COLO668 (cell line): ENCODE measurements around the gene SLC37A1.
"Not testable (repeated sequence)": the region's sequence is repeated elsewhere in the genome, so short reads cannot be mapped to it uniquely, and the experiment has no call there.

Experiments
- DNase-seq: peaks from one replicate; lab custom pipeline; 2025; ENCODE audit not compliant: unreplicated experiment; lab: John Stamatoyannopoulos, UW

Gene SLC37A1

GRCh38 chr21:42513151-42513984 lies at the start of gene SLC37A1:
TSS of gene SLC37A1 (plus strand) at chr21:42513852. CDS start at chr21:42518455, 4,603 bp downstream.
- peak; percentile 82 for DNase-seq

- DNase-seq = peak; percentile 79
Observed at GRCh38 chr21:42463861-42464515, 49.7 kb upstream of the SLC37A1 start.

- DNase-seq = no peak
Observed at GRCh38 chr21:42465008-42465802, 48.4 kb upstream of the SLC37A1 start.

- DNase-seq = no peak
Observed at GRCh38 chr21:42465803-42466127, 47.9 kb upstream of the SLC37A1 start.

GRCh38 chr21:42466700-42467099 lies 47.0 kb upstream of the SLC37A1 start:
- DNase-seq = no peak

- peak; percentile 20 for DNase-seq
Observed at GRCh38 chr21:42467140-42467983, 46.3 kb upstream of the SLC37A1 start.

- no peak for DNase-seq
Observed at GRCh38 chr21:42468491-42469131, 45.0 kb upstream of the SLC37A1 start.

GRCh38 chr21:42469272-42469671 lies 44.4 kb upstream of the SLC37A1 start:
- no peak for DNase-seq

- not testable (repeated sequence) for DNase-seq
Observed at GRCh38 chr21:42469726-42470125, 43.9 kb upstream of the SLC37A1 start.

- no peak for DNase-seq
Observed at GRCh38 chr21:42471206-42471605, 42.4 kb upstream of the SLC37A1 start.

GRCh38 chr21:42471716-42472330 lies 41.8 kb upstream of the SLC37A1 start:
- DNase-seq = no peak

GRCh38 chr21:42472521-42472920 lies 41.1 kb upstream of the SLC37A1 start:
- DNase-seq = no peak

- DNase-seq = no peak
Observed at GRCh38 chr21:42473498-42474042, 40.1 kb upstream of the SLC37A1 start.

GRCh38 chr21:42474043-42474831 lies 39.4 kb upstream of the SLC37A1 start:
- peak; percentile 75 for DNase-seq

GRCh38 chr21:42475036-42475435 lies 38.6 kb upstream of the SLC37A1 start:
- DNase-seq = no peak

- no peak for DNase-seq
Observed at GRCh38 chr21:42475526-42476387, 37.9 kb upstream of the SLC37A1 start.

- DNase-seq = no peak
Observed at GRCh38 chr21:42476388-42477331, 37.0 kb upstream of the SLC37A1 start.
